GM12878 (cell line): ENCODE results near the gene TXNL1. TPM values are rescaled to one million over a fixed set of nuclear protein-coding genes. Genes with fewer than 3 reads are reported as not detected.

ENCODE experiments used
- ATAC-seq: fragments of 200-7000 bp; cut with Tn5 transposase; 3 replicates; pipeline ENCODE4 v1.9.1; 2020; ENCODE audit warnings: mild to moderate bottlenecking, moderate library complexity
- BruUV-seq: library from RNA; stranded (reverse); fragments of 400-500 nt; replicated peaks from 2 replicates; lab custom pipeline; 2021; lab: Mats Ljungman, UMichigan
- CTCF ChIA-PET: fragments of 300-600 bp; sonication (Branson Sonifier 250); formaldehyde crosslinking; extraction: SDS; loops from one replicate; lab custom pipeline; 2021; ENCODE audit warnings: inconsistent platforms; lab: Yijun Ruan, JAX
- POLR2A ChIA-PET: fragments of 350-600 bp; formaldehyde crosslinking; extraction: SDS; loops from one replicate; lab custom pipeline; 2021; ENCODE audit warnings: inconsistent platforms; lab: Charles Lee
- RAD21 ChIA-PET: fragments of 300-600 bp; sonication (Branson Sonifier 250); formaldehyde crosslinking; loops from one replicate; lab custom pipeline; 2023; ENCODE audit warnings: antibody characterized with exemption; ENCODE audit not compliant: unreplicated experiment; lab: Charles Lee
- SMC1A ChIA-PET: fragments of 300-600 bp; sonication (Branson Sonifier 250); formaldehyde crosslinking; loops from one replicate; lab custom pipeline; 2023; ENCODE audit not compliant: unreplicated experiment, uncharacterized antibody; lab: Charles Lee
- DNase-seq: peaks from one replicate; pipeline ENCODE4 v3.0.0-alpha.2; 2011; ENCODE audit warnings: low read depth, low spot score
- FAIRE-seq: peaks from 3 replicates; lab custom pipeline; 2011; peaks lifted over from hg19 to GRCh38; lab: Jason Lieb, UNC
- H2AFZ ChIP-seq: 2 replicates; pipeline ENCODE4 v1.6.0; 2011; ENCODE audit warnings: low read depth, low read length, control low read depth; ENCODE audit not compliant: control insufficient read depth
- H3K27ac ChIP-seq: 2 replicates; pipeline ENCODE4 v1.5.1; 2011; ENCODE audit warnings: control low read depth; ENCODE audit not compliant: control insufficient read depth, insufficient read depth
- H3K27me3 ChIP-seq, 2 experiments: replicated peaks in 1 of 2; 2 replicates each; pipeline versions ENCODE4 v1.6.0 to v1.6.1; 2011; ENCODE audit warnings: low read length in 1 of 2; ENCODE audit not compliant: control insufficient read depth in 2 of 2, insufficient read depth in 2 of 2
- H3K36me3 ChIP-seq, 2 experiments: 2 replicates each; pipeline ENCODE4 v1.5.1; 2011; ENCODE audit warnings: low read length in 1 of 2; ENCODE audit not compliant: control insufficient read depth in 2 of 2, insufficient read depth in 2 of 2
- H3K4me1 ChIP-seq: 2 replicates; pipeline ENCODE4 v1.6.1; 2011; ENCODE audit warnings: mild to moderate bottlenecking, low read length, moderate library complexity, mixed read lengths; ENCODE audit not compliant: control insufficient read depth, insufficient read depth
- H3K4me2 ChIP-seq: 2 replicates; pipeline ENCODE4 v1.6.0; 2011; ENCODE audit warnings: control low read depth; ENCODE audit not compliant: control insufficient read depth, insufficient read depth
- H3K4me3 ChIP-seq: fragments of 200-600 bp; sonication (generic); 2 replicates; pipeline ENCODE4 v1.5.1; 2016
- H3K79me2 ChIP-seq: 2 replicates; pipeline ENCODE4 v1.6.0; 2011; ENCODE audit warnings: low read length; ENCODE audit not compliant: control insufficient read depth, insufficient read depth
- H3K9ac ChIP-seq: 2 replicates; pipeline ENCODE4 v1.8.0; 2011; ENCODE audit warnings: low read length, control low read depth, mixed read lengths; ENCODE audit not compliant: control insufficient read depth, insufficient read depth
- H3K9me3 ChIP-seq: replicated peaks from 3 replicates; pipeline ENCODE4 v1.5.1; 2011; ENCODE audit warnings: mild to moderate bottlenecking, low read length; ENCODE audit not compliant: control insufficient read depth, insufficient read depth
- H4K20me1 ChIP-seq: 2 replicates; pipeline ENCODE4 v1.6.0; 2011; ENCODE audit not compliant: control insufficient read depth, insufficient read depth
- ATF2 ChIP-seq: IDR thresholded peaks from 2 replicates; pipeline ENCODE4 v1.6.1; 2012; ENCODE audit warnings: low read length, inconsistent platforms
- ATF3 ChIP-seq: IDR thresholded peaks from 2 replicates; pipeline ENCODE4 v1.6.1; 2011; ENCODE audit warnings: low read depth, mild to moderate bottlenecking, low read length, moderate library complexity, borderline replicate concordance; ENCODE audit errors: extremely low read depth
- CBFB ChIP-seq: IDR thresholded peaks from 2 replicates; pipeline ENCODE4 v1.6.1; 2016; ENCODE audit warnings: antibody characterized with exemption, low read depth
- CHD1 ChIP-seq: IDR thresholded peaks from 2 replicates; pipeline ENCODE4 v1.6.1; 2012; ENCODE audit warnings: low read depth, low read length, improper control_type of control experiment
- ETV6 ChIP-seq, 2 experiments: fragments of 450-650 bp in 1 of 2; IDR thresholded peaks in 1 of 2; conservative IDR thresholded peaks in 1 of 2; 2 replicates each; pipeline ENCODE4 v1.6.1; 2014; ENCODE audit warnings: antibody characterized with exemption in 1 of 2, borderline replicate concordance in 1 of 2, low read depth in 1 of 2, mild to moderate bottlenecking in 1 of 2, moderate library complexity in 1 of 2
- FOS ChIP-seq: IDR thresholded peaks from 3 replicates; pipeline ENCODE4 v1.6.1; 2011; ENCODE audit warnings: borderline replicate concordance; ENCODE audit not compliant: insufficient read length; ENCODE audit errors: extremely low read depth
- GABPA ChIP-seq: IDR thresholded peaks from 2 replicates; pipeline ENCODE4 v1.6.1; 2014; ENCODE audit warnings: antibody characterized with exemption, low read depth, mild to moderate bottlenecking, inconsistent platforms
- IRF4 ChIP-seq: IDR thresholded peaks from 2 replicates; pipeline ENCODE4 v1.6.1; 2011; ENCODE audit warnings: low read depth, low read length
- JUND ChIP-seq: IDR thresholded peaks from 2 replicates; pipeline ENCODE4 v1.6.1; 2012; ENCODE audit warnings: low read depth, mild to moderate bottlenecking, low read length, improper control_type of control experiment, moderate library complexity
- MTA3 ChIP-seq: IDR thresholded peaks from 2 replicates; pipeline ENCODE4 v1.6.1; 2012; ENCODE audit warnings: low read length, inconsistent platforms, borderline replicate concordance
- NBN ChIP-seq: fragments of 450-650 bp; IDR thresholded peaks from 2 replicates; pipeline ENCODE4 v1.6.1; 2016
- NRF1 ChIP-seq: conservative IDR thresholded peaks from 2 replicates; pipeline ENCODE4 v1.6.1; 2011; ENCODE audit warnings: mild to moderate bottlenecking, low read depth, low read length, improper control_type of control experiment
- PKNOX1 ChIP-seq: fragments of 450-650 bp; IDR thresholded peaks from 2 replicates; pipeline ENCODE4 v1.6.1; 2016; ENCODE audit warnings: mild to moderate bottlenecking
- RAD21 ChIP-seq: IDR thresholded peaks from 2 replicates; pipeline ENCODE4 v1.6.1; 2011; ENCODE audit warnings: mild to moderate bottlenecking, low read depth, low read length, moderate library complexity; ENCODE audit not compliant: insufficient read depth
- SRF ChIP-seq, 2 experiments: IDR thresholded peaks; 2 replicates each; pipeline ENCODE4 v1.6.1; 2011; ENCODE audit warnings: low read depth in 2 of 2, low read length in 2 of 2, mild to moderate bottlenecking in 1 of 2, moderate library complexity in 1 of 2
- TAF1 ChIP-seq: IDR thresholded peaks from 2 replicates; pipeline ENCODE4 v1.6.1; 2011; ENCODE audit warnings: mild to moderate bottlenecking, low read depth, low read length, borderline replicate concordance
- TBL1XR1 ChIP-seq: IDR thresholded peaks from 2 replicates; pipeline ENCODE4 v1.6.1; 2012; ENCODE audit warnings: low read depth, low read length, improper control_type of control experiment
- WGBS: methylation state at CpG from one replicate; pipeline ENCODE4 v1.1.6; 2016; ENCODE audit warnings: low lambda C conversion rate; ENCODE audit not compliant: insufficient replicate concordance, insufficient coverage; ENCODE audit errors: missing lambda C conversion rate; 5-methylcytosine and 5-hydroxymethylcytosine counted together
- in situ Hi-C: fragments of 300-500 bp; cut with MboI; formaldehyde crosslinking; loops from 9 replicates; pipeline ENCODE4 v1.14.3; 2018; ENCODE audit warnings: mixed read lengths
- intact Hi-C: fragments of 100-400 bp; cut with micrococcal nuclease; formaldehyde crosslinking; loops from one replicate; pipeline ENCODE4 v1.14.2; 2022; ENCODE audit not compliant: unreplicated experiment
- polyA plus RNA-seq, 11 experiments: library from polyadenylated mRNA; depleted of rRNA in 4 of 11; unstranded in 6 of 11; stranded (reverse) in 5 of 11; fragments of >200 nt; fragmentation: Nextera tagmentation in 4 of 11; fragmentation: Illumina TruSeq in 1 of 11; extraction: Ambion mirVana in 4 of 11; extraction: Trizol in 1 of 11; gene quantifications; 1 replicate in 1 of 11; 2 replicates in 10 of 11; pipeline versions ENCODE4 v1.2.1 to v1.2.3, GENCODE V29; 2011 to 2016; ENCODE audit warnings: inconsistent platforms in 2 of 11, missing spikeins in 2 of 11, low read depth in 1 of 11
- total RNA-seq, 4 experiments: library from RNA; depleted of rRNA in 3 of 4; stranded (reverse); fragments of >200 nt in 3 of 4; fragmentation: Illumina TruSeq in 1 of 4; extraction: Trizol in 1 of 4; gene quantifications; 2 replicates each; pipeline versions ENCODE4 v1.2.1 to v1.2.3, GENCODE V29; 2013 to 2021
- TF ChIP-seq, protein P1 (sequence below): fragments of 450-650 bp; IDR thresholded peaks from 2 replicates; pipeline ENCODE4 v1.6.1; 2014; ENCODE audit warnings: mild to moderate bottlenecking

Gene TXNL1
- total and polyA plus RNA-seq, 10 of the 15 experiments (the other 5 are each of a cell fraction or from before 2014, with no cell fraction given) = 30.9 to 124 (median 71.2) TPM

DNA sequence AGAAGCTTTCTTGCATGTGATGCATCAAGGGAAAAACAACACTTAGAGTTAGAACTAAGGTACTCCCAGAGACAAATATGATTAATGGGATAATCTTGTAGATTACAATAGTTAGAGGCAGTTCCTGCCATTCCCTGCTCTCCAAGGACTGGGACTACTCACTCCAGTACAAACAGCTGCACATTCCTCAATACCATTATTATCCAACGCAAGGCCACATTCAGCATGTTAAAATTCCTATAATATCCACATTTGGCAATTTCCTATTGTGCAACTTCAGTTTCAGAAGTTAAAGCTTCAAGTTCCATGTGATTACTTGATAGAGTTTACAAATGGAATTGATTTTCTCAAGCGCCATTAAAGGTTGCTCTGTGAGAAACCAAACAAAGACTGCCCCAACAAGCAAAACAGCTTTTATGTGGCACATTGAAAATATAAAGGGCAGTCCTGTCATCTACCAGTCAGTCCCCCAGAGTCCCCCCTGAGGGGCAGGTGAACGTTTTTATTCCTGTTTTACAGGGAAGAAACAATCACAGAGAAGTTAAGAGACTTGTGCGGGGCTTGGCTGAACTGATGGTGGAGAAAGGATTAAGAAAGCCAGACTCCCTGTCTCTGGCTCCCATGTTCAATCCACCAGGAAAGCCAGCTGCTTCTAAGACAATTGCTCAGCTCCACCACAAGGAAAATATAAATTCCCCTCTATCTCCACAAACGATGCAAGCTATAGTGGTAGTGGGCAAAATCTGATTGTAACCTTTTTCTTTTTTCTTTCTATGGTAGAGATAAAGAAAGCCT lies 72.6 kb downstream of the TXNL1 start:
- POLR2A ChIA-PET = interaction anchor here (0.6 kb wide), 1 partner anchor 59 kb away, joined by 3 read pairs; no protein-coding TSS in a partner anchor

More for the DNA sequence above, 72.6 kb downstream of the TXNL1 start:
- in situ Hi-C loops = no loop called here
- H3K4me2 ChIP-seq = no peak overlapping the region
- H3K4me3 ChIP-seq = no peak overlapping the region
- FAIRE-seq = no peak
- TF ChIP-seq PKNOX1 (no peak), MTA3 (no peak), TAF1 (no peak), FOS (no peak), RAD21 (no peak), TBL1XR1 (no peak), ETV6 (conservative IDR thresholded peaks at IDR 0.05 in 1 of 2, IDR thresholded peaks at IDR 0.05 in 1 of 2; ENCODE audit: borderline replicate concordance in 1 of 2, low read depth in 1 of 2) (no peak), NBN (no peak), CHD1 (no peak), SRF (IDR thresholded peaks at IDR 0.05; ENCODE audit: low read depth in 2 of 2, low read length in 2 of 2) (no peak), NRF1 (no peak), CBFB (no peak), ATF2 (no peak), JUND (no peak), ATF3 (no peak), GABPA (no peak), IRF4 (no peak)
- TF ChIP-seq, protein P1, sequence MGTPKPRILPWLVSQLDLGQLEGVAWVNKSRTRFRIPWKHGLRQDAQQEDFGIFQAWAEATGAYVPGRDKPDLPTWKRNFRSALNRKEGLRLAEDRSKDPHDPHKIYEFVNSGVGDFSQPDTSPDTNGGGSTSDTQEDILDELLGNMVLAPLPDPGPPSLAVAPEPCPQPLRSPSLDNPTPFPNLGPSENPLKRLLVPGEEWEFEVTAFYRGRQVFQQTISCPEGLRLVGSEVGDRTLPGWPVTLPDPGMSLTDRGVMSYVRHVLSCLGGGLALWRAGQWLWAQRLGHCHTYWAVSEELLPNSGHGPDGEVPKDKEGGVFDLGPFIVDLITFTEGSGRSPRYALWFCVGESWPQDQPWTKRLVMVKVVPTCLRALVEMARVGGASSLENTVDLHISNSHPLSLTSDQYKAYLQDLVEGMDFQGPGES = no peak
- TF ChIP-seq, all 136 proteins: peak for 0
- DNase-seq (no peak), ATAC-seq (no peak)
- RAD21 ChIA-PET = interaction anchor here (0.7 to 2.0 kb wide), 2 partner anchors 55 to 1124 kb away, joined by 3 to 4 read pairs; no protein-coding TSS in a partner anchor
- no peaks in the 10 kb centered on the region for H3K36me3 ChIP-seq
- no peaks in the 10 kb centered on the region for H3K4me1 ChIP-seq
- no peak overlapping the region for H3K9ac ChIP-seq
- H3K79me2 ChIP-seq = no peaks in the 10 kb centered on the region
- WGBS = 48% methylated on average over 5 of the region's 5 CpGs
- CTCF ChIA-PET = interaction anchor here (1.0 to 8.0 kb wide), 3 partner anchors 9 to 145 kb away, joined by 3 to 60 read pairs (median 3); no protein-coding TSS in a partner anchor
- SMC1A ChIA-PET = interaction anchor here (0.8 to 1.7 kb wide), 11 partner anchors 8 to 248 kb away, joined by 3 to 5 read pairs (median 3); no protein-coding TSS in a partner anchor
- H3K9me3 ChIP-seq = no peaks in the 10 kb centered on the region
- no peak overlapping the region for H3K27ac ChIP-seq
- BruUV-seq = no TSS peak
- intact Hi-C loops = loop anchor here (10.0 kb wide), 1 partner anchor 71 kb away; no protein-coding TSS in a partner anchor
- no peak overlapping the region for H2AFZ ChIP-seq
- H3K27me3 ChIP-seq = no peaks in the 10 kb centered on the region; a peak in 1 of 4 replicates
- no peaks in the 10 kb centered on the region for H4K20me1 ChIP-seq
